Measurements from ENCODE around the gene DGKA.

The DGKA gene
- long read RNA-seq, transcript DGKA-201 (24 exons, 2,909 nt) = major isoform, 10 of 60 reads
- long read RNA-seq, partial matches to known transcripts = 4 of 60 reads
- long read RNA-seq, other reads (novel, unspliced or antisense) = 42 of 60 reads

DNA sequence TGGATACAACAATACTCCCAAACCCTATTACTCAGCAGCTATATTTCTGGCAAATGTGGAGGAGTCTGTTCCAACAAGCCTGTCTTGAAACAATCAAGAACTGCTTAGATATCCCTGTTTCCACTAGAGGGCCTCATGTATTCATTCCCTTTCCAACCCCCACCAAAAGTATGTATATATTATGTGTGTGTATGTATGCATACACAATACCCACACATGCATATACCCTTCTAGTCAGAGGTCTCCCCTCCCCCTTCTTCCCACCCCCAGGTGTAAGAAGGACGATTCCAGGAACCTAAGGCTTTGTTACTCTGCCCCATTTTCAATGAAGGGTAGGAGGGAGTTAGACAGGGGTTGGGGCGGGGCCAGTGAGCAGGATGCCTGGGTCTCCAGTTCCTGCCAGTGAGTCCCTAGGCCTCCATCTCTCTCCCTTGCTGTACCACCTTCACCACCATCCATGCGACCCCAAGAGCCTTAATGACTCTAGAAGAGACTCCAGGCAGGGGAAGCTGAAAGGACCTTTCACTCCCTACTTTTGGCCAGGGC is at the start of gene DGKA:
TSS of gene DGKA (plus strand) at position 392 of the 546 bp plus-strand sequence. CDS start 5,342 bp downstream, outside the sequence.
- Histone ChIP-seq H3K4me3 (replicated peaks; ENCODE audit: insufficient read depth, low read length) (peak within 1 kb of the TSS; percentile 61), H3K27me3 (ENCODE audit: insufficient read depth, poor library complexity, severe bottlenecking) (no peaks in the 10 kb centered on the region), H3K27ac (replicated peaks) (peak within 1 kb of the TSS; percentile 93)
- TF ChIP-seq POLR2AphosphoS5 (IDR thresholded peaks at IDR 0.05; ENCODE audit: low read depth) (no peak), GABPA (IDR thresholded peaks at IDR 0.05; ENCODE audit: low read depth) (no peak), SPI1 (IDR thresholded peaks at IDR 0.05; ENCODE audit: borderline replicate concordance, low read depth) (no peak)
- TF ChIP-seq, protein P1, sequence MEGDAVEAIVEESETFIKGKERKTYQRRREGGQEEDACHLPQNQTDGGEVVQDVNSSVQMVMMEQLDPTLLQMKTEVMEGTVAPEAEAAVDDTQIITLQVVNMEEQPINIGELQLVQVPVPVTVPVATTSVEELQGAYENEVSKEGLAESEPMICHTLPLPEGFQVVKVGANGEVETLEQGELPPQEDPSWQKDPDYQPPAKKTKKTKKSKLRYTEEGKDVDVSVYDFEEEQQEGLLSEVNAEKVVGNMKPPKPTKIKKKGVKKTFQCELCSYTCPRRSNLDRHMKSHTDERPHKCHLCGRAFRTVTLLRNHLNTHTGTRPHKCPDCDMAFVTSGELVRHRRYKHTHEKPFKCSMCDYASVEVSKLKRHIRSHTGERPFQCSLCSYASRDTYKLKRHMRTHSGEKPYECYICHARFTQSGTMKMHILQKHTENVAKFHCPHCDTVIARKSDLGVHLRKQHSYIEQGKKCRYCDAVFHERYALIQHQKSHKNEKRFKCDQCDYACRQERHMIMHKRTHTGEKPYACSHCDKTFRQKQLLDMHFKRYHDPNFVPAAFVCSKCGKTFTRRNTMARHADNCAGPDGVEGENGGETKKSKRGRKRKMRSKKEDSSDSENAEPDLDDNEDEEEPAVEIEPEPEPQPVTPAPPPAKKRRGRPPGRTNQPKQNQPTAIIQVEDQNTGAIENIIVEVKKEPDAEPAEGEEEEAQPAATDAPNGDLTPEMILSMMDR (IDR thresholded peaks at IDR 0.05; ENCODE audit: insufficient read depth, low read length) = peak; percentile 88
- TF ChIP-seq, protein P2, sequence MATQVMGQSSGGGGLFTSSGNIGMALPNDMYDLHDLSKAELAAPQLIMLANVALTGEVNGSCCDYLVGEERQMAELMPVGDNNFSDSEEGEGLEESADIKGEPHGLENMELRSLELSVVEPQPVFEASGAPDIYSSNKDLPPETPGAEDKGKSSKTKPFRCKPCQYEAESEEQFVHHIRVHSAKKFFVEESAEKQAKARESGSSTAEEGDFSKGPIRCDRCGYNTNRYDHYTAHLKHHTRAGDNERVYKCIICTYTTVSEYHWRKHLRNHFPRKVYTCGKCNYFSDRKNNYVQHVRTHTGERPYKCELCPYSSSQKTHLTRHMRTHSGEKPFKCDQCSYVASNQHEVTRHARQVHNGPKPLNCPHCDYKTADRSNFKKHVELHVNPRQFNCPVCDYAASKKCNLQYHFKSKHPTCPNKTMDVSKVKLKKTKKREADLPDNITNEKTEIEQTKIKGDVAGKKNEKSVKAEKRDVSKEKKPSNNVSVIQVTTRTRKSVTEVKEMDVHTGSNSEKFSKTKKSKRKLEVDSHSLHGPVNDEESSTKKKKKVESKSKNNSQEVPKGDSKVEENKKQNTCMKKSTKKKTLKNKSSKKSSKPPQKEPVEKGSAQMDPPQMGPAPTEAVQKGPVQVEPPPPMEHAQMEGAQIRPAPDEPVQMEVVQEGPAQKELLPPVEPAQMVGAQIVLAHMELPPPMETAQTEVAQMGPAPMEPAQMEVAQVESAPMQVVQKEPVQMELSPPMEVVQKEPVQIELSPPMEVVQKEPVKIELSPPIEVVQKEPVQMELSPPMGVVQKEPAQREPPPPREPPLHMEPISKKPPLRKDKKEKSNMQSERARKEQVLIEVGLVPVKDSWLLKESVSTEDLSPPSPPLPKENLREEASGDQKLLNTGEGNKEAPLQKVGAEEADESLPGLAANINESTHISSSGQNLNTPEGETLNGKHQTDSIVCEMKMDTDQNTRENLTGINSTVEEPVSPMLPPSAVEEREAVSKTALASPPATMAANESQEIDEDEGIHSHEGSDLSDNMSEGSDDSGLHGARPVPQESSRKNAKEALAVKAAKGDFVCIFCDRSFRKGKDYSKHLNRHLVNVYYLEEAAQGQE (IDR thresholded peaks at IDR 0.05; ENCODE audit: insufficient replicate concordance, low read depth) = no peak
- peak; percentile 49 to 56 for DNase-seq (ENCODE audit: low read depth in 1 of 2, low spot score in 1 of 2)

DNA sequence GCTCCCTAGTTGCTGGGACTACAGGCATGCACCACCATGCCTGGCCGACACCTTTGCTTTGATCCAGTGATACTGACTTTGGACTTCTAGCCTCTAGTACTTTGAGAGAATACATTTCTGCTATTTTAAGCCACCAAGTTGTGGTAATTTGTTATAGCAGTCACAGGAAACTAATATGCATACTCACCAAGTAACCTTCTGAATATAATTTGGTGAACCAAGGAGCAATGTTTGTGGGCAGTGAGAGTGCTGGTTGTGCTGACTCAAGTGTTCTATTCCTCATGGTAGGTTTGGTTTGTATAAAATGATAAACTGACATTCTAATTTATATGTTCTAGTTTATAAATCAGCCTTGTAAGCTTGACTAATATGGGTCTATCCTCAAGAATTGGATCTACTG is 45.8 kb upstream of the DGKA start:
- no peak overlapping the region for H3K27ac ChIP-seq (replicated peaks)
- H3K27me3 ChIP-seq (ENCODE audit: insufficient read depth, poor library complexity, severe bottlenecking) = no peaks in the 10 kb centered on the region
- no peak for DNase-seq (ENCODE audit: low read depth in 1 of 2, low spot score in 1 of 2)
- H3K4me3 ChIP-seq (replicated peaks; ENCODE audit: insufficient read depth, low read length) = no peak overlapping the region
- TF ChIP-seq, protein P1 (IDR thresholded peaks at IDR 0.05; ENCODE audit: insufficient read depth, low read length) = no peak
- TF ChIP-seq POLR2AphosphoS5 (IDR thresholded peaks at IDR 0.05; ENCODE audit: low read depth) = no peak
- TF ChIP-seq GABPA (IDR thresholded peaks at IDR 0.05; ENCODE audit: low read depth) = no peak
- no peak for TF ChIP-seq SPI1 (IDR thresholded peaks at IDR 0.05; ENCODE audit: borderline replicate concordance, low read depth)
- TF ChIP-seq, protein P2 (IDR thresholded peaks at IDR 0.05; ENCODE audit: insufficient replicate concordance, low read depth) = no peak

DNA sequence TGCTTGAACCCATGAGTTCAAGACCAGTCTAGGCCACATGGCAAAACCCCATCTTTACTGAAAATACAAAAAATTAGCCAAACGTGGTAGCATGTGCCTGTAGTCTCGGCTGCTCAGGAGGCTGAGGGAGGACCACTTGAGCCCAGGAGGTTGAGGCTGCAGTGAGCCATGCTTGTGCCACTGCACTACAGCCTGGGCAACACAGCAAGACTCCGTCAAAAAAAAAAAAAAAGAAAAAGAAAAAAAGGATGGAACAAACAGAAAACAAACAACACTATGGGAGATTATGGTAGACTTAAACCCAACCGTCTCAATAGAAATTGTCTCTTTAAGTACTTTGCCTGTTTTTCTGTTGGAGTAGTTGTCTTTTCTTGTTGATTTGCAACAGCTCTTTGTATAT is 39.7 kb upstream of the DGKA start:
- Histone ChIP-seq H3K27ac (replicated peaks) (no peak overlapping the region), H3K4me3 (replicated peaks; ENCODE audit: insufficient read depth, low read length) (no peak overlapping the region), H3K27me3 (ENCODE audit: insufficient read depth, poor library complexity, severe bottlenecking) (no peaks in the 10 kb centered on the region)
- no peak for DNase-seq (ENCODE audit: low read depth in 1 of 2, low spot score in 1 of 2)
- TF ChIP-seq SPI1 (IDR thresholded peaks at IDR 0.05; ENCODE audit: borderline replicate concordance, low read depth) = no peak
- no peak for TF ChIP-seq POLR2AphosphoS5 (IDR thresholded peaks at IDR 0.05; ENCODE audit: low read depth)
- TF ChIP-seq, protein P1 (IDR thresholded peaks at IDR 0.05; ENCODE audit: insufficient read depth, low read length) = no peak
- TF ChIP-seq, protein P2 (IDR thresholded peaks at IDR 0.05; ENCODE audit: insufficient replicate concordance, low read depth) = no peak
- TF ChIP-seq GABPA (IDR thresholded peaks at IDR 0.05; ENCODE audit: low read depth) = no peak
